Measurements from ENCODE around the gene YTHDF1.

- TF ChIP-seq GATA2 (IDR thresholded peaks at IDR 0.05; ENCODE audit: low read depth, low read length) (no peak), GATA3 (IDR thresholded peaks at IDR 0.05; ENCODE audit: low read depth, low read length) (no peak)
Measured at GRCh38 chr20:63152322-63153253, 63.3 kb downstream of the YTHDF1 start.
